ENCODE data around the gene HOXA2.
A peak's percentile ranks its signal among the peaks of the same experiment; 100 is the strongest.

Gene HOXA2

DNA sequence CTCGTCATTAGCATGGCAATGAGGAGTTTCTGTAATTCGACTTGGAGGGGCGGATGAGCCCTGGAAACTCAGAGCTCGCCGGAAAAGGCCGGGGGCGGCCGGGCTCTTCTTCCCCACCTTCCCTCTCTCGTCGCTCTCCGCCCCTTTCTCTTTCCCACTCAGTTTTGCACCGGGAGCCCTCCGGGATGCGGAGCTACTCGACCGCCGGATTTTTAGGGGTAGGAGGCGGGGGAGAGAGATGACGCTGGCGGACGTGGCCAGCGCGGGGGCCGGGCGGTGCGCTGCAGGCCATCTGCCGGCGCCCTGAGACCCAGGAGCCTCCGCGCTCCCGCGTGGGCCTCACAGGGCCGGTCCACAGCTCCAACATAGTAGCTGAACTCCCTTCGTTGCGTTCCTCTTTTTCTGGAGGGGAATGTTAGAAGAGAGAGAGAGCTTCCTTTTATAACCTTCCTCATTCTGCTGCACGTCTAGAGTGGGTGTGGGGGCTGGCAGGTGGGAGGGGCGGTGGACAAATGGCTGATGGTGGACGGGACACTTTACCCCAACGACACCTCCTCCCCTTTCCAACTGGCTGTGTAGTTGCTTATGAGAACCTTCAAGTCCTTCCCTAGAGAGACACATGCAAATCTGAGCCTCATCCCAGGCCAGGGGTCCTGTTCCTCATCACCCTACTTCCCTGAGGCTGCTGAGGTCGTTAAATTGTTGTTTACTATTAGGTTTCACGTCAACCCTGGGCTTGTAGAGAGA is 5.5 kb downstream of the HOXA2 start:
- peak; percentile 16 for DNase-seq (ENCODE audit: low read depth)

GRCh38 chr7:27095897-27096767 is 6.4 kb downstream of the HOXA2 start, which contains the start of gene HOXA1:
TSS of gene HOXA1 (minus strand) at chr7:27096000. CDS start at chr7:27095912, 88 bp downstream.
- peak within 1 kb of the TSS; percentile 84 for H3K4me3 ChIP-seq (ENCODE audit: low read depth, low read length)
- TF ChIP-seq CTCF (IDR thresholded peaks at IDR 0.05; ENCODE audit: insufficient read depth, low read depth, low read length, missing control alignments), result no peak
- peak; percentile 94 for DNase-seq (ENCODE audit: low read depth)

More for the DNA sequence above, 5.5 kb downstream of the HOXA2 start:
- TF ChIP-seq CTCF (IDR thresholded peaks at IDR 0.05; ENCODE audit: insufficient read depth, low read depth, low read length, missing control alignments), result no peak
- peak overlapping the region; percentile 84 for H3K4me3 ChIP-seq (ENCODE audit: low read depth, low read length)

GRCh38 chr7:27095050-27095896 is 7.2 kb downstream of the HOXA2 start:
- peak overlapping the region; percentile 84 for H3K4me3 ChIP-seq (ENCODE audit: low read depth, low read length)
- DNase-seq (ENCODE audit: low read depth), result no peak
- no peak for TF ChIP-seq CTCF (IDR thresholded peaks at IDR 0.05; ENCODE audit: insufficient read depth, low read depth, low read length, missing control alignments)

DNA sequence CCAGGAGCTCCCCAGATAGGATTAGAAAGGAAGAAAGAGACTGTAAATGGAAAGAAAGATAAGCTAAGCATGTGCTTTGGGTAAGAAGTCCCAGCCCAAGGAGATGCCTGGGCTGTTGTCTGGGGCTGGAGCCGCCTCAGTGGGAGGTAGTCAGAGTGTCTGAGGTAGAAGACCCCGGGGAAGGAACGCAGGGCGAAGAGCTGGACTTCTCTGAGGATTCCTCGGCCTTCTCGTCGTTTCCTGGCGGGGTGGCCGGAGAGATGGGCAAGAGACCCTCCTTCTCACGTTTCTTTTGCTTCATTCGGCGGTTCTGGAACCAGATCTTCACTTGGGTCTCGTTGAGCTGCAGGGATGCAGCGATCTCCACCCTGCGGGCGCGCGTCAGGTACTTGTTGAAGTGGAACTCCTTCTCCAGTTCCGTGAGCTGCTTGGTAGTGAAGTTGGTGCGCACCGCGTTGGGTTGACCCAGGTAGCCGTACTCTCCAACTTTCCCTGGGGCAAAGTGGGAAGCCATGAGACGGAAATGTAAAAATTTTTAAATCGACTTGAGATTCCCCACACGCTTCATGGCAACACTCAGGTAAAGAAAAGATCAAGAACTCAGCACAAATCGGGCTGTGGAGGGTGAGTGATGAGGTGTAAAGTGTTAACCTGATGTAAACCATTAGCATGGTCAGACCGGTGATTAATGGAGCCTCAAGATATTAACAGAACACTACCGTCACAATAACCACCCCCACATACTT is 8.0 kb downstream of the HOXA2 start:
- H3K4me3 ChIP-seq (ENCODE audit: low read depth, low read length), result no peak overlapping the region
- no peak for DNase-seq (ENCODE audit: low read depth)
- no peak for TF ChIP-seq CTCF (IDR thresholded peaks at IDR 0.05; ENCODE audit: insufficient read depth, low read depth, low read length, missing control alignments)

GRCh38 chr7:27093184-27093895 is 9.1 kb downstream of the HOXA2 start:
- no peak for TF ChIP-seq CTCF (IDR thresholded peaks at IDR 0.05; ENCODE audit: insufficient read depth, low read depth, low read length, missing control alignments)
- DNase-seq (ENCODE audit: low read depth), result no peak

More at GRCh38 chr7:27093184-27093895, 9.1 kb downstream of the HOXA2 start:
- H3K4me3 ChIP-seq (ENCODE audit: low read depth, low read length), result no peak overlapping the region

Data from GM12865 (cell line).